Endothelial cell of hepatic sinusoid (primary cell): ENCODE measurements around the gene MYH11.

ENCODE experiments used
- in situ Hi-C: cut with HindIII; loops from 2 replicates; pipeline ENCODE4 v1.10.0; 2017; ENCODE audit warnings: low sequenced_read_pairs

Gene MYH11

GRCh38 chr16:15765116-15765515 lies 91.7 kb downstream of the MYH11 start:
- in situ Hi-C loops, result no loop called here

- in situ Hi-C loops, result no loop called here
Observed at GRCh38 chr16:15764112-15764511, 92.7 kb downstream of the MYH11 start.

GRCh38 chr16:15760129-15760528 lies 96.7 kb downstream of the MYH11 start:
- in situ Hi-C loops, result no loop called here

- in situ Hi-C loops, result no loop called here
Observed at GRCh38 chr16:15759070-15759469, 97.8 kb downstream of the MYH11 start.

GRCh38 chr16:15757630-15758251 lies 99.1 kb downstream of the MYH11 start:
- in situ Hi-C loops, result no loop called here

GRCh38 chr16:15757077-15757386 lies 99.8 kb downstream of the MYH11 start:
- in situ Hi-C loops, result no loop called here

GRCh38 chr16:15754821-15755534 lies 101.8 kb downstream of the MYH11 start:
- in situ Hi-C loops, result loop anchor here (5.0 kb wide), 1 partner anchor 407 kb away; no protein-coding TSS in a partner anchor

- in situ Hi-C loops, result loop anchor here (5.0 kb wide), 1 partner anchor 409 kb away; no protein-coding TSS in a partner anchor
Observed at GRCh38 chr16:15752717-15753488, 103.9 kb downstream of the MYH11 start.

- in situ Hi-C loops, result loop anchor here (5.0 kb wide), 1 partner anchor 410 kb away; no protein-coding TSS in a partner anchor
Observed at GRCh38 chr16:15751940-15752339, 104.9 kb downstream of the MYH11 start.

- in situ Hi-C loops, result loop anchor here (5.0 kb wide), 1 partner anchor 412 kb away; no protein-coding TSS in a partner anchor
Observed at GRCh38 chr16:15749985-15750384, 106.8 kb downstream of the MYH11 start.

GRCh38 chr16:15749371-15749770 lies 107.5 kb downstream of the MYH11 start:
- in situ Hi-C loops, result no loop called here

- in situ Hi-C loops, result no loop called here
Observed at GRCh38 chr16:15748654-15749053, 108.2 kb downstream of the MYH11 start.

GRCh38 chr16:15747937-15748336 lies 108.9 kb downstream of the MYH11 start:
- in situ Hi-C loops, result no loop called here

- in situ Hi-C loops, result no loop called here
Observed at GRCh38 chr16:15746332-15746731, 110.5 kb downstream of the MYH11 start.

- in situ Hi-C loops, result no loop called here
Observed at GRCh38 chr16:15743657-15744056, 113.2 kb downstream of the MYH11 start.

- in situ Hi-C loops, result no loop called here
Observed at GRCh38 chr16:15742716-15743115, 114.1 kb downstream of the MYH11 start.

GRCh38 chr16:15741207-15741871 lies 115.5 kb downstream of the MYH11 start:
- in situ Hi-C loops, result no loop called here

GRCh38 chr16:15739950-15740349 lies 116.9 kb downstream of the MYH11 start:
- in situ Hi-C loops, result no loop called here

- in situ Hi-C loops, result no loop called here
Observed at GRCh38 chr16:15739464-15739863, 117.4 kb downstream of the MYH11 start.

- in situ Hi-C loops, result no loop called here
Observed at GRCh38 chr16:15737140-15737644, 119.6 kb downstream of the MYH11 start.

- in situ Hi-C loops, result no loop called here
Observed at GRCh38 chr16:15736529-15736928, 120.3 kb downstream of the MYH11 start.
